ENCODE results near the gene ATP5PB.

The ATP5PB gene

DNA sequence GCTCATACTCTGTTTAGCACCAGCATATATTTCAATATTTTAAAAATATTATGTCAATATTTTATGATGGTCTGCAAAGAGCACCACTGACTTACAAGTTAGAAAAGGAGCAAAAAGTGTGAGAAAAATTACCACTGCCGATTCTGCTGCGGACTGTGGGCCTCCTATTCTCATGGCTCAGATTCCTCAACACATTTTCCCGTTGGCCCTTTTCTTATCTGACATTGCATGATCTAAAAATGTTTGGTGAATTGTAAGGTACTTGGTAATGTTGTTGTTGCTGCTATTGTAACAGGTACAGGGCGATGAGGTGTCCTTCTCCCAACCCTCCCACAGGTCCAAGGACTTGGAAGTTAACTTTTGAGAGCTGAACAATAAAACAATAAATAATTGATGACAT is 25.3 kb downstream of the ATP5PB start:
- no peak for DNase-seq (ENCODE audit: low read depth in 1 of 2, low spot score in 1 of 2)

DNA sequence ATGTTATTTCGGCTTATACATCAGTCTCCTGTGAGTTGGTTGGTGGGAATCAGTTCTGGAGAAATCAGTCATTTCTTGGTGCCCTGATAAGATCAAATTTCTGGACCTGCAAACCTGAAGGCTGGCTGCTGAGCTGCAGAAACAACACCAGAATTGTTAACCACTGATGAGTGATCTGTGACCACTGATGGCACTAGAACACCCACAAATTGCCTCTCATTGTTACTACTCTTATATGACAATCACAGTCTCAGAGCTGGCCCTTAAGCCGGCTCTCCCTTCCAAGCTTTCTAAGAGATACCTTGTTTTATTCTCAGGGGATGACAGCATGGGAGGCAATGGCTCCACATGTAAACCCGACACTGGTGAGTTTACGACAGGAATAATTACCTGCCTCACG is 26.4 kb downstream of the ATP5PB start:
- DNase-seq (ENCODE audit: low read depth in 1 of 2, low spot score in 1 of 2) = peak in 1 of 2 donors; percentile 19

DNA sequence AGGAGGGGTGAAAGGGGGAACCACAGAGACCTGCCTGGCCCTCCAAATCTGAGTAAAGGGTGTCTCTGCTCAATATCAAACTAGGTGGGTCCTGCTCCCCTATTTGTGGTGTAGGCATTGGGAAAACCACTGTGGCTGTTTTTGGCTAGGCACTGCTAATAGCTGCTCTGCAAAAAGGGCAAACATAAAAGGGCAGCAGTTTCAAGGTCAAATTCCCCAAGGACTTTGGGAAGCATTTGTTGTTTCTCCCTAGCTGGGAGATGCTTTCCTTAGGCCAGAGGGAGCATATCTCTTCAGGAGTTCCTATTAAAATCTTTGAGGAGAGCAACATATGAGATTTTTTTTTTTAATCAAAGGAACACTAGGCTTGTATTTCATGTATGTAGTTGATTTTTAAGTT is 26.9 kb downstream of the ATP5PB start:
- DNase-seq (ENCODE audit: low read depth in 1 of 2, low spot score in 1 of 2) = no peak

DNA sequence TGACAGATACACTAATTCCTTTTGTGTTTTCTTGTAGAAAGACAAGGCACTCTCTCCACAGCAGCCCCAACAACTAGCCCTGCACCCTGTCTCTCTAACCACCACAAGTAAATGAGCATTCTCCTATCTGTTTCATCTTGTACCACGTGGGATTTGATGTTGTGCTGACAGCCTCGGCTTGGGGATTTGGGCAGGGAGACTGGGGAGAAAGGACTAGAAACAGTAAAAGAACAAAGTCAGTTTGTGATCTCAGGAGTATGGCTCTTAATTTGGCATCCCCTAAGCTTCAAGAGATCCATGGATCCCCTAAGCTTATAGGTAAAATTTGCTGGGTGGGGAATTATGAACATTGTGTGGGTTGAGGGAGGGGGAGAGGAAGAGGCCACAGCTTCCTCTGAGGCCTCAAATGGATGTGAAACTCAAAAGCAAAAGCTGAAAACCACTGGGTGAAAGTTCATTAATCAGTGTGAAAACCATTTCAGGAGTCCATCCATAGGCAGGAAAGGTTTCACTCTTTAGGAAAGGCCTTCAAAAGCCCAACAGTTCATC is 27.6 kb downstream of the ATP5PB start:
- peak in 1 of 2 donors; percentile 27 for DNase-seq (ENCODE audit: low read depth in 1 of 2, low spot score in 1 of 2)

- DNase-seq (ENCODE audit: low read depth in 1 of 2, low spot score in 1 of 2) = no peak
These were observed 31.4 kb downstream of the ATP5PB start for GRCh38 chr1:111480674-111481073.

GRCh38 chr1:111481387-111482221 is 32.3 kb downstream of the ATP5PB start:
- peak in 1 of 2 donors; percentile 41 for DNase-seq (ENCODE audit: low read depth in 1 of 2, low spot score in 1 of 2)

DNA sequence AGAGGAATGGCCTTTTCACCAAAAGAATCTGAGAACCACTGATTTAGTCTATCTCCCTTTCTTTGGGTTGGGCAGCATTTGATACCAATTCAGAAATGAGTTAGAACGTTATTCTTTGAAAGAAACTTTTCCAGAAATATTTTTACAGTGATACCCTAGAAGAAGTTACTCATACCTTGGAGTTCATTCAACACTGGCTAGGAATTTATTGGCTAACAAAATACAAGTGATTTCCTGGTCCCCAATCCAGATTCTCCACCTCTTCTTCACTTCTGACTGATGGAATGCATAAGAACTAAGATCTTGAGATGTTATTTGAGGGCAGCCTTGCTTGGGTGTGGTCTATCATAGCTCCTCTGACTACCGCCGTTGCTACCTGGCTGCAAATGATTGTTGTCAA is 33.9 kb downstream of the ATP5PB start:
- no peak for DNase-seq (ENCODE audit: low read depth in 1 of 2, low spot score in 1 of 2)

DNA sequence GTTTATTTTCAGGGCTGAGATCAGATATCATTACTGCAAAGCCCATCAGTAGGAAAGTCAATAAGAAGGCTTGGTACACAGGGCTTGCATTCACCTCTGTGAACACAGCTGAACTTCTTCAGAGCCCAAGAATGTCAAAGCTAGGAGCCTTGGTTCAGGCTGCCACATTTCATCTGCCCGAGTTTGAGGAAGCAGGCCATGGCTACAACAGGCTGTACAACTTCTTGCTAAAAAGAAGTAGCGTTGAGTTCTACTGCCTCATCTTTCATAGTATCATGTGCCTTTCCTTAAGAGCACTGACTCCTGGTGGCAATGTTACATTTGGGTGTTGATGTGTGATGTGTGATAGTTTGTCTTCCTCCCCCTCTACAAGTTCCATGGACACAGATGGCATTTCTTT is 34.6 kb downstream of the ATP5PB start:
- DNase-seq (ENCODE audit: low read depth in 1 of 2, low spot score in 1 of 2) = no peak

- DNase-seq (ENCODE audit: low read depth in 1 of 2, low spot score in 1 of 2) = no peak
These were observed 35.2 kb downstream of the ATP5PB start for GRCh38 chr1:111484391-111485026.

DNA sequence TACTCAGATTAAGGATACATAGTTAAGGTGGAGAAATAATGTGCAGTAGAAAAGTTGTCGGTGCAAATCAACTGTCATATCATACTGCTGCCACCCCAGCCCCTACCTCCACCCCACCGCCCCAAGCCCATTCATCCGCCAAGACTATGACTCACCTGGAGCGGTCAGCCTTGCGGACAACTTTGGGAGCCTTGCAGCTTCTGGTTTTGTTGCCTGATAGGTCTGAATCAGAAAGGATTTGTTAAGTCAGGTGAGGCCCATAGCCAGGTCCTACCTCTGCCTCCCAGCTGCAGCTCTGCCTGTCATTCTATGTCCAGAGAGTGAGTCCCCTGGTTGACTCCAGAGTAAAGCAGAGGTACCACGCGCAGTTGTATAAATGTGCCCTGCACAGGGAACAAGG is 37.2 kb downstream of the ATP5PB start:
- no peak for DNase-seq (ENCODE audit: low read depth in 1 of 2, low spot score in 1 of 2)

GRCh38 chr1:111487133-111487532 is 37.9 kb downstream of the ATP5PB start:
- DNase-seq (ENCODE audit: low read depth in 1 of 2, low spot score in 1 of 2) = no peak

GRCh38 chr1:111488669-111489068 is 39.4 kb downstream of the ATP5PB start:
- no peak for DNase-seq (ENCODE audit: low read depth in 1 of 2, low spot score in 1 of 2)

GRCh38 chr1:111489604-111490003 is 40.3 kb downstream of the ATP5PB start:
- no peak for DNase-seq (ENCODE audit: low read depth in 1 of 2, low spot score in 1 of 2)

DNA sequence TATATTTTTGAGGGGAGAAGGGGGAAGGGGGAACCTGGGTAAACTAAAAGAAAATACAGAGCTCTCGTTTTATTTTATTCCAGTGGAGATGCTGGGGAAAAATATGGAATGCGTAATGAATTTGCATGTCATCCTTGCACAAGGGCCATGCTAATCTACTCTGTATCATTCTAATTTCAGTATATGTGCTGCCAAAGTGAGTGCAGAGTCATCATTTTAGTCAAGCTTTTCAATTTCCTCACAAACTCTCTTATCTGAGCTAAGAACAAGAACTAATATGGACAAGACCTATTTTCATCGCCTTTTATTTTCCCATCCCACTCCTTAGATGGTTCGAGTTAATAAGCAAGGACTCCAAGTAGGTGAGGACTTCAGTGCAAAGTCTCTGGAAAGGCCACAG is 41.0 kb downstream of the ATP5PB start:
- DNase-seq (ENCODE audit: low read depth in 1 of 2, low spot score in 1 of 2) = no peak

- DNase-seq (ENCODE audit: low read depth in 1 of 2, low spot score in 1 of 2) = no peak
These were observed 41.8 kb downstream of the ATP5PB start for GRCh38 chr1:111491070-111491469.

DNA sequence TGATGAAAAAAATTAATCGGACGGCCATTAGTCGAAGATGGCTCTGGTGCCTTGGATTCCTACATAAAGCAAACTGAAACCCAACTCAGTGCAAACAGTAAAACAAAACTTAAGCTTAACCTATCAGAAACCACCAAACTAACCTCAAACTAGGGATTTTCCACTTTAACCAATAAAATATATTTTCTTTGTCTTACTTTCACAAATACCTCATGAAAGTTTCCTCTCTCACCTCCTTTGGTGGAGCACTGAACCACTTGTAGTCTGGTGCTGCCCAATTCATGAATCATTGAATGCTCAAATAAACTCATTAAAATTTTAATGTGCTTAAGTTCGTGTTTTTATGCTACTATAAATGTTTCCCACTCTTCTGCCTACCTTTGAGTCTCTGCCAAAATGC is 47.1 kb downstream of the ATP5PB start:
- DNase-seq (ENCODE audit: low read depth in 1 of 2, low spot score in 1 of 2) = no peak

- no peak for DNase-seq (ENCODE audit: low read depth in 1 of 2, low spot score in 1 of 2)
These were observed 48.3 kb downstream of the ATP5PB start for GRCh38 chr1:111497592-111497991.

GRCh38 chr1:111499026-111499785 is 49.9 kb downstream of the ATP5PB start:
- DNase-seq (ENCODE audit: low read depth in 1 of 2, low spot score in 1 of 2) = no peak

DNA sequence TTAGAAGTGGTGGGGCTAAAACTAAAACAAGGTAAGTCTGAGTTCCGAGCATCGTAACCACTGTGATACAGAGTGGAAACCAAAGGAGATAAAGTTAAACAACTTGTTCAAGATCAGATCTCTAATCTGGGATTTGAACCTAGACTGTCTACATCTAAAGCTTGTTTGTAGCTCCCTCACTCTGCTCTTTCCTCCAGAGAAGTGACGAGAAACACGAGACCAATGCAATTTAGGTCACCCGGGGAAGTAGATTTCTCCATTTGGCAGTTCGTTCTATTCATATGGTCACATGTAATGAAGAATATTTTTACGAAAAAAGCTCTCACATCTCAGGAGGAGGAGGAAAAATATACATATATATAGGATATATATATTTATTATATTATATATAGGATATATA is 52.4 kb downstream of the ATP5PB start:
- DNase-seq (ENCODE audit: low read depth in 1 of 2, low spot score in 1 of 2) = no peak

DNA sequence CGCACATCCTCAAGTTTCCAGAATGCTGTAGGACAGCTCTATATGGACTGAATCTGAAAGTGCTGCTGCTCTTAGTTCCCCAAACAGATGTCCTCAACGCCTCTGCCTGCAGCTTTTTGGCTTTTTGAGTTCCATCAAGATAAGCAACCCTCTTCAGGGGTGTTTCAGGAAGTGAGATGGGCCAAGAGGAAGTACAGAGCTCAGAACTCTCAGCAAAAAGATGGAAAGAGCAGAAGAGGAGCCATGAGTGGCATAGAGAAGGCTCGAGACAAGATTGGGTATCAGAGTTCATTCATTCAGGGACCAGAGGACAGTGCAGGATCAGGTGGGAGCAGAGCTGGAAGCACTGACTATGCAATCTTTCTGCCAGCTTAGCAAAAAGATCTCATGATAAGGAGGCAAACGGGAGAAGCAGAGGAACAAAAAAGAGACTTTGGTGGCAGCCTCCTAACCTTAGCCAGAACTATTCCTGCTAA is 54.4 kb downstream of the ATP5PB start, which contains the start of the genes ADORA3 and TMIGD3:
TSS of gene ADORA3 (minus strand) at position 49 of the 476 bp plus-strand sequence. CDS start 279 bp downstream, outside the sequence.
TSS of gene TMIGD3 (minus strand) at position 49 of the 476 bp plus-strand sequence. CDS start 279 bp downstream, outside the sequence.
- no peak for DNase-seq (ENCODE audit: low read depth in 1 of 2, low spot score in 1 of 2)

DNA sequence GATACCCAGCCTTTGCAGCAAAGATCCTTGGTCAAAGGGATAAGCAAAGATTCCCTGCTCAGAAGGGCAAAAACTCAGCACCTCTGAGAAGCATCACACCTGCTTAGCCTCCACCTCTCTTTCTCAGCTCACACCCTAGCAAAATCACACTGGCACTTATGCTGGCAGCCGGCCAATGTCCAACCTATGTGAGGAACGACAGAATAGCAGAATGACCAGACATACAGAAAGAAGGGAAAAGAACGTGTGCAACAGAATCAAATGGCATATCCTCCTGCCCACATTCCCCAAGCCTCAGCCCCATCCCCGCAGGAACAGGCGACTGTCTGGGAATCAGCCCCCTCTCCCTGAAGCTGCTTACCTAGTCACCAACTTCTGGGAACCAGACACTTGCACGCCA is 54.8 kb downstream of the ATP5PB start:
- no peak for DNase-seq (ENCODE audit: low read depth in 1 of 2, low spot score in 1 of 2)

All from activated CD4-positive, alpha-beta T cell treated with anti-CD3 and anti-CD28 coated beads, Interleukin-2, amount 50 U/mL, for 24 hours (primary cell).